ENCODE data around the gene PLVAP.

GRCh38 chr19:17303940-17304267 lies 73.2 kb downstream of the PLVAP start:
- no peak for TF ChIP-seq GATA2 (IDR thresholded peaks at IDR 0.05; ENCODE audit: low read depth, low read length)
- TF ChIP-seq GATA3 (IDR thresholded peaks at IDR 0.05; ENCODE audit: low read depth, low read length), result no peak
